CD14-positive monocyte (primary cell): ENCODE measurements around the gene MSI2. TPM values are rescaled to one million over a fixed set of nuclear protein-coding genes. Genes with fewer than 3 reads are reported as not detected.
"Not testable (repeated sequence)": the region's sequence is repeated elsewhere in the genome, so short reads cannot be mapped to it uniquely, and the experiment has no call there.

Experiments
- DNase-seq, 3 donors: peaks; one replicate each; pipeline ENCODE4 v3.0.0-alpha.2; 2011 to 2022
- H2AFZ ChIP-seq: 2 replicates; pipeline ENCODE4 v1.6.0; 2012; ENCODE audit warnings: mild to moderate bottlenecking, low read depth, low read length, inconsistent platforms; ENCODE audit not compliant: insufficient read depth, poor library complexity, severe bottlenecking
- H3K27ac ChIP-seq, 2 donors: 1 replicate in 1 of 2; 2 replicates in 1 of 2; pipeline ENCODE4 v1.5.1; 2012 to 2013; ENCODE audit warnings: low read length in 2 of 2, control low read depth in 1 of 2, inconsistent platforms in 1 of 2, low read depth in 1 of 2, mild to moderate bottlenecking in 1 of 2
- H3K27me3 ChIP-seq, 2 donors: one replicate each; pipeline versions ENCODE4 v1.6.0 to v1.6.1; 2011 to 2013; ENCODE audit warnings: low read length in 2 of 2; ENCODE audit not compliant: control insufficient read depth in 2 of 2, insufficient read depth in 2 of 2
- H3K36me3 ChIP-seq, 2 donors: replicated peaks in 1 of 2; 1 replicate in 1 of 2; 2 replicates in 1 of 2; pipeline versions ENCODE4 v1.5.1 to v1.6.1; 2012 to 2013; ENCODE audit warnings: low read length in 2 of 2, control low read depth in 1 of 2, inconsistent platforms in 1 of 2, mild to moderate bottlenecking in 1 of 2; ENCODE audit not compliant: insufficient read depth in 2 of 2, control insufficient read depth in 1 of 2
- H3K4me1 ChIP-seq, 2 donors: 1 replicate in 1 of 2; 2 replicates in 1 of 2; pipeline versions ENCODE4 v1.5.1 to v1.6.1; 2012 to 2013; ENCODE audit warnings: low read length in 2 of 2, control low read depth in 1 of 2, inconsistent platforms in 1 of 2, mild to moderate bottlenecking in 1 of 2, moderate library complexity in 1 of 2; ENCODE audit not compliant: insufficient read depth in 2 of 2, control insufficient read depth in 1 of 2
- H3K4me2 ChIP-seq: replicated peaks from 2 replicates; pipeline ENCODE3; 2012; ENCODE audit warnings: low read length, moderate library complexity, mild to moderate bottlenecking; ENCODE audit not compliant: poor library complexity, severe bottlenecking; ENCODE audit errors: extremely low read depth
- H3K4me3 ChIP-seq, 3 experiments: fragments of 200-600 bp in 1 of 3; sonication (generic) in 1 of 3; replicated peaks in 1 of 3; 1 replicate in 2 of 3; 2 replicates in 1 of 3; pipeline ENCODE4 v1.5.1; 2011 to 2013; ENCODE audit warnings: low read length in 3 of 3, mild to moderate bottlenecking in 3 of 3, control low read depth in 2 of 3, low read depth in 2 of 3, inconsistent platforms in 1 of 3, moderate library complexity in 1 of 3
- H3K79me2 ChIP-seq: 2 replicates; pipeline ENCODE4 v1.6.0; 2012; ENCODE audit warnings: mild to moderate bottlenecking, control low read depth, inconsistent platforms, low read length, moderate library complexity; ENCODE audit not compliant: insufficient read depth
- H3K9ac ChIP-seq: 2 replicates; pipeline ENCODE4 v1.6.0; 2017; ENCODE audit warnings: low read length, mild to moderate bottlenecking; ENCODE audit not compliant: insufficient read depth, poor library complexity, severe bottlenecking
- H3K9me3 ChIP-seq, 2 donors: replicated peaks in 1 of 2; 1 replicate in 1 of 2; 2 replicates in 1 of 2; pipeline versions ENCODE4 v1.5.1 to v1.6.1; 2012 to 2013; ENCODE audit warnings: low read length in 2 of 2, control low read depth in 1 of 2; ENCODE audit not compliant: control insufficient read depth in 1 of 2, insufficient read depth in 1 of 2
- H4K20me1 ChIP-seq: 2 replicates; pipeline ENCODE4 v1.6.0; 2012; ENCODE audit warnings: mild to moderate bottlenecking, low read length, control low read depth, moderate library complexity; ENCODE audit not compliant: insufficient read depth
- H3K27ac Mint-ChIP-seq, 7 donors: one replicate each; pipeline ENCODE4 v1.8.0; 2020; ENCODE audit warnings: mild to moderate bottlenecking in 7 of 7, mixed read lengths in 7 of 7, moderate library complexity in 6 of 7, inconsistent platforms in 2 of 7
- H3K27me3 Mint-ChIP-seq, 3 donors: one replicate each; pipeline ENCODE4 v1.8.0; 2021 to 2022; ENCODE audit warnings: low read depth in 3 of 3, mild to moderate bottlenecking in 3 of 3, mixed read lengths in 3 of 3, moderate library complexity in 3 of 3, inconsistent platforms in 1 of 3
- H3K36me3 Mint-ChIP-seq, 2 donors: one replicate each; pipeline ENCODE4 v1.8.0; 2020; ENCODE audit warnings: mixed read lengths in 2 of 2, inconsistent platforms in 1 of 2, mild to moderate bottlenecking in 1 of 2
- H3K4me1 Mint-ChIP-seq: one replicate; pipeline ENCODE4 v1.8.0; 2020; ENCODE audit warnings: mild to moderate bottlenecking, mixed read lengths
- H3K4me3 Mint-ChIP-seq, 2 donors: one replicate each; pipeline ENCODE4 v1.8.0; 2020; ENCODE audit warnings: mild to moderate bottlenecking in 2 of 2, mixed read lengths in 2 of 2, moderate library complexity in 1 of 2
- H3K9me3 Mint-ChIP-seq, 7 donors: one replicate each; pipeline ENCODE4 v1.8.0; 2020 to 2022; ENCODE audit warnings: mixed read lengths in 7 of 7, mild to moderate bottlenecking in 6 of 7, moderate library complexity in 6 of 7, inconsistent platforms in 2 of 7
- CTCF ChIP-seq: fragments of 200-600 bp; IDR thresholded peaks from one replicate; pipeline ENCODE4 v1.8.0; 2022; ENCODE audit warnings: antibody characterized with exemption, mild to moderate bottlenecking
- WGBS: methylation state at CpG from one replicate; pipeline ENCODE4 v1.1.5; 2013; ENCODE audit warnings: missing lambda C conversion rate; ENCODE audit not compliant: insufficient coverage; 5-methylcytosine and 5-hydroxymethylcytosine counted together
- intact Hi-C, 2 donors: fragments of 100-400 bp; cut with micrococcal nuclease; formaldehyde crosslinking; loops; one replicate each; pipeline versions ENCODE4 v1.15.0 to v1.15.1; 2023
- polyA plus RNA-seq, 3 donors: library from polyadenylated mRNA; depleted of rRNA in 1 of 3; unstranded in 2 of 3; stranded (reverse) in 1 of 3; fragments of 300-500 nt in 2 of 3; fragments of >200 nt in 1 of 3; fragmentation: Illumina TruSeq in 2 of 3; gene quantifications; 1 replicate in 2 of 3; 2 replicates in 1 of 3; pipeline ENCODE4 v1.2.3, GENCODE V29; 2012 to 2021

MSI2 gene
- polyA plus RNA-seq, 3 donors, result 0.20 to 6.6 (median 0.37) TPM

- Histone ChIP-seq H3K27me3 (no peaks in the 10 kb centered on the region), H3K79me2 (no peaks in the 10 kb centered on the region), H2AFZ (no peak overlapping the region), H3K9me3 (peaks cover 4 to 6% of the 10 kb centered on the region in 2 donors), H3K9ac (no peak overlapping the region), H3K27ac (no peak overlapping the region), H3K4me1 (no peaks in the 10 kb centered on the region), H4K20me1 (no peaks in the 10 kb centered on the region), H3K4me2 (no peak overlapping the region), H3K4me3 (no peak overlapping the region), H3K36me3 (peaks cover 0 to 13% of the 10 kb centered on the region in 2 donors)
- no peak overlapping the region for H3K4me3 Mint-ChIP-seq
- H3K36me3 Mint-ChIP-seq, result peaks cover 32 to 35% of the 10 kb centered on the region in 2 donors
- no peak for TF ChIP-seq CTCF
- no CpG with 5 or more reads among the region's 4 CpGs for WGBS
- H3K27me3 Mint-ChIP-seq, result peaks cover 0 to 3% (median 2%) of the 10 kb centered on the region in 3 donors
- DNase-seq, result no peak
- no peak overlapping the region for H3K27ac Mint-ChIP-seq
- H3K9me3 Mint-ChIP-seq, result peaks cover 6 to 22% (median 10%) of the 10 kb centered on the region in 7 donors
- peaks cover 13% of the 10 kb centered on the region for H3K4me1 Mint-ChIP-seq
- intact Hi-C loops, result no loop called here
Measured at GRCh38 chr17:57296231-57296630, 39.9 kb downstream of the MSI2 start.

GRCh38 chr17:57299176-57299575, 42.9 kb downstream of the MSI2 start:
- Histone ChIP-seq H4K20me1 (no peaks in the 10 kb centered on the region), H3K27ac (no peak overlapping the region), H2AFZ (no peak overlapping the region), H3K9ac (no peak overlapping the region), H3K27me3 (no peaks in the 10 kb centered on the region), H3K4me1 (no peaks in the 10 kb centered on the region), H3K79me2 (no peaks in the 10 kb centered on the region), H3K36me3 (peaks cover 0 to 13% of the 10 kb centered on the region in 2 donors), H3K9me3 (peaks cover 4 to 6% of the 10 kb centered on the region in 2 donors), H3K4me2 (no peak overlapping the region), H3K4me3 (no peak overlapping the region)
- peaks cover 11% of the 10 kb centered on the region for H3K4me1 Mint-ChIP-seq
- intact Hi-C loops, result no loop called here
- WGBS, result no CpG with 5 or more reads among the region's 7 CpGs
- no peak overlapping the region for H3K27ac Mint-ChIP-seq
- H3K27me3 Mint-ChIP-seq, result peaks cover 0 to 5% (median 1%) of the 10 kb centered on the region in 3 donors
- no peak for TF ChIP-seq CTCF
- peaks cover 6 to 22% (median 10%) of the 10 kb centered on the region in 7 donors for H3K9me3 Mint-ChIP-seq
- peaks cover 20 to 22% of the 10 kb centered on the region in 2 donors for H3K36me3 Mint-ChIP-seq
- no peak for DNase-seq
- H3K4me3 Mint-ChIP-seq, result no peak overlapping the region

- H3K79me2 ChIP-seq, H3K9me3 ChIP-seq, H3K4me1 Mint-ChIP-seq, intact Hi-C loops, H3K27me3 ChIP-seq, H3K27ac Mint-ChIP-seq, H3K4me3 ChIP-seq, H4K20me1 ChIP-seq, H3K27me3 Mint-ChIP-seq, H3K9ac ChIP-seq, H3K4me3 Mint-ChIP-seq, H3K4me2 ChIP-seq, H2AFZ ChIP-seq, H3K4me1 ChIP-seq, H3K27ac ChIP-seq, DNase-seq: not testable (repeated sequence)
- Mint-ChIP-seq H3K36me3 (peaks cover 16 to 20% of the 10 kb centered on the region in 2 donors), H3K9me3 (peaks cover 6 to 22% (median 10%) of the 10 kb centered on the region in 7 donors)
- WGBS, result 93% methylated on average over 5 of the region's 7 CpGs
- peaks cover 0 to 13% of the 10 kb centered on the region in 2 donors for H3K36me3 ChIP-seq
Measured at GRCh38 chr17:57300592-57300991, 44.3 kb downstream of the MSI2 start.
